Measurements from ENCODE around the gene ARID3B.
A peak's percentile ranks its signal among the peaks of the same experiment; 100 is the strongest.

- TF ChIP-seq CTCF (IDR thresholded peaks at IDR 0.05) (no peak), POLR2A (IDR thresholded peaks at IDR 0.05) (peak; percentile 27 to 85 (median 79))
These were observed 75.4 kb downstream of the ARID3B start for GRCh38 chr15:74616366-74616939.
